OCI-LY1 (cell line): ENCODE results near the gene SKP1.

Experiments used
- CTCF ChIP-seq: fragments of 200-600 bp; sonication (generic), shearing (Covaris generic); IDR thresholded peaks from 2 replicates; pipeline ENCODE4 v1.5.1; 2017; ENCODE audit warnings: mild to moderate bottlenecking, antibody characterized with exemption, low read length, moderate library complexity, mixed read lengths
- EZH2 ChIP-seq: fragments of 200-600 bp; sonication (generic), shearing (Covaris generic); IDR thresholded peaks from 2 replicates; pipeline ENCODE4 v1.8.0; 2017; ENCODE audit warnings: borderline replicate concordance, mixed run types, mild to moderate bottlenecking, antibody characterized with exemption, low read length, moderate library complexity, mixed read lengths

- no peak for TF ChIP-seq CTCF
- no peak for TF ChIP-seq EZH2
Observed at GRCh38 chr5:134131165-134131564, 45.6 kb downstream of the SKP1 start.
